ENCODE results near the gene MPPED1.

MPPED1 gene

DNA sequence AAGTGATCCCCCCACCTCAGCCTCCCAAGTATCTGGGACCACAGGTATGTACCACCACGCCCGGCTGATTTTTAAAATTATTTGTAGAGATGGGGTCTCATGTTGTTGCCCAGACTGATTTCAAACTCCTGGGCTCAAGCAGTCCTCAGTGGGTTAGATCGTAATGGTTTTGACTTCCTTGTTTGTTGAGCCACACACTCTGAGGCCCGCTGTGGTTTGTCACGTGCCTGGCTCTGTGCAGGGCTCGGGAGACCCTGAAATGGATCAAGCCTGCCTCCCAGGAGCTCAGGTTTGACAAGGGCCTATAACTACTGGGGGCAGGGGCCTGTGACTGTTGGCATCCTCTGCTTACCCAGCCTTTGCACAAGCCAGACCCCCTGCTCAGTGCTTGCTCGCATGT lies 68.1 kb downstream of the MPPED1 start:
- Mint-ChIP-seq H3K27ac (no peak overlapping the region), H3K4me3 (no peak overlapping the region), H3K9me3 (no peaks in the 10 kb centered on the region), H3K36me3 (ENCODE audit: low read depth) (no peaks in the 10 kb centered on the region), H3K27me3 (ENCODE audit: low read depth, poor library complexity) (no peaks in the 10 kb centered on the region), H3K4me1 (peaks cover 6% of the 10 kb centered on the region)
- DNase-seq, result no peak
- TF ChIP-seq, protein P1, sequence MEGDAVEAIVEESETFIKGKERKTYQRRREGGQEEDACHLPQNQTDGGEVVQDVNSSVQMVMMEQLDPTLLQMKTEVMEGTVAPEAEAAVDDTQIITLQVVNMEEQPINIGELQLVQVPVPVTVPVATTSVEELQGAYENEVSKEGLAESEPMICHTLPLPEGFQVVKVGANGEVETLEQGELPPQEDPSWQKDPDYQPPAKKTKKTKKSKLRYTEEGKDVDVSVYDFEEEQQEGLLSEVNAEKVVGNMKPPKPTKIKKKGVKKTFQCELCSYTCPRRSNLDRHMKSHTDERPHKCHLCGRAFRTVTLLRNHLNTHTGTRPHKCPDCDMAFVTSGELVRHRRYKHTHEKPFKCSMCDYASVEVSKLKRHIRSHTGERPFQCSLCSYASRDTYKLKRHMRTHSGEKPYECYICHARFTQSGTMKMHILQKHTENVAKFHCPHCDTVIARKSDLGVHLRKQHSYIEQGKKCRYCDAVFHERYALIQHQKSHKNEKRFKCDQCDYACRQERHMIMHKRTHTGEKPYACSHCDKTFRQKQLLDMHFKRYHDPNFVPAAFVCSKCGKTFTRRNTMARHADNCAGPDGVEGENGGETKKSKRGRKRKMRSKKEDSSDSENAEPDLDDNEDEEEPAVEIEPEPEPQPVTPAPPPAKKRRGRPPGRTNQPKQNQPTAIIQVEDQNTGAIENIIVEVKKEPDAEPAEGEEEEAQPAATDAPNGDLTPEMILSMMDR (IDR thresholded peaks at IDR 0.05), result no peak

- Mint-ChIP-seq H3K27me3 (ENCODE audit: low read depth, poor library complexity) (peaks cover 2% of the 10 kb centered on the region), H3K9me3 (no peaks in the 10 kb centered on the region), H3K27ac (no peak overlapping the region), H3K36me3 (ENCODE audit: low read depth) (no peaks in the 10 kb centered on the region), H3K4me1 (peaks cover 6% of the 10 kb centered on the region), H3K4me3 (no peak overlapping the region)
- TF ChIP-seq, protein P1 (IDR thresholded peaks at IDR 0.05), result no peak
- DNase-seq, result no peak
Observed at GRCh38 chr22:43481568-43482317, 69.9 kb downstream of the MPPED1 start.

- no peak for DNase-seq
- Mint-ChIP-seq H3K4me3 (no peak overlapping the region), H3K4me1 (peaks cover 6% of the 10 kb centered on the region), H3K27me3 (ENCODE audit: low read depth, poor library complexity) (peaks cover 6% of the 10 kb centered on the region), H3K27ac (no peak overlapping the region), H3K36me3 (ENCODE audit: low read depth) (no peaks in the 10 kb centered on the region), H3K9me3 (no peaks in the 10 kb centered on the region)
- TF ChIP-seq, protein P1 (IDR thresholded peaks at IDR 0.05), result no peak
Observed at GRCh38 chr22:43482318-43482625, 70.5 kb downstream of the MPPED1 start.

DNA sequence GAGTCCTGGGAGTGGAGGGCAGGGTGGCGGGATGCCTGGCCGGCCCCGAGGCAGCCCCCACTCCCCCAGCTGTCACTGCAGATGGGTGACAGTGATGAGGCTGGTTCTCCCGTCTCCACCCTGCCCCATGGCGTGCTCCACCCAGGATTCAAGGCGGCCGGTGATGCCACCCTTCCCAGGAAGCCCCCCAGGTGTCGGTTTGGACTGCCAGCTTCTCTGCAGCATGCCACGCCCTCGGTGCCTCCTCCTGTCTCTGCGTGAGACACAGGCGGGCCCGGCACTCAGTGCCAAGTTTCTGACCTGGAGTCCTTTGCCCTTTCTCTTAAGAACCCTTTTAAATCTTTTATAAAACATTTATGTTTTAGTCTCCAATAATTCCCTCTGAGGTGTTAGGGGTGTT lies 71.5 kb downstream of the MPPED1 start:
- peaks cover 6% of the 10 kb centered on the region for H3K27me3 Mint-ChIP-seq (ENCODE audit: low read depth, poor library complexity)
- no peak overlapping the region for H3K4me3 Mint-ChIP-seq
- no peaks in the 10 kb centered on the region for H3K9me3 Mint-ChIP-seq
- no peak for DNase-seq
- no peak overlapping the region for H3K27ac Mint-ChIP-seq
- TF ChIP-seq, protein P1 (IDR thresholded peaks at IDR 0.05), result no peak
- peaks cover 6% of the 10 kb centered on the region for H3K4me1 Mint-ChIP-seq
- no peaks in the 10 kb centered on the region for H3K36me3 Mint-ChIP-seq (ENCODE audit: low read depth)

- peaks cover 6% of the 10 kb centered on the region for H3K4me1 Mint-ChIP-seq
- no peak overlapping the region for H3K27ac Mint-ChIP-seq
- H3K9me3 Mint-ChIP-seq, result no peaks in the 10 kb centered on the region
- no peaks in the 10 kb centered on the region for H3K36me3 Mint-ChIP-seq (ENCODE audit: low read depth)
- H3K27me3 Mint-ChIP-seq (ENCODE audit: low read depth, poor library complexity), result peaks cover 6% of the 10 kb centered on the region
- TF ChIP-seq, protein P1 (IDR thresholded peaks at IDR 0.05), result no peak
- no peak for DNase-seq
- H3K4me3 Mint-ChIP-seq, result no peak overlapping the region
Observed at GRCh38 chr22:43483669-43484068, 71.9 kb downstream of the MPPED1 start.

- TF ChIP-seq, protein P1 (IDR thresholded peaks at IDR 0.05), result no peak
- Mint-ChIP-seq H3K27me3 (ENCODE audit: low read depth, poor library complexity) (peaks cover 6% of the 10 kb centered on the region), H3K27ac (no peak overlapping the region), H3K4me1 (peaks cover 6% of the 10 kb centered on the region), H3K4me3 (no peak overlapping the region), H3K9me3 (no peaks in the 10 kb centered on the region), H3K36me3 (ENCODE audit: low read depth) (no peaks in the 10 kb centered on the region)
- no peak for DNase-seq
Observed at GRCh38 chr22:43484227-43484626, 72.4 kb downstream of the MPPED1 start.
